ENCODE measurements around the gene FOXK1. TPM values are rescaled to one million over a fixed set of nuclear protein-coding genes. Genes with fewer than 3 reads are reported as not detected.

The FOXK1 gene
- total and polyA plus RNA-seq, 9 of the 15 experiments (the other 6 are each of a cell fraction or from before 2014, with no cell fraction given) = 0.32 to 45.5 (median 8.1) TPM

- Histone ChIP-seq H2AFZ (ENCODE audit: low read depth, low read length) (no peak overlapping the region), H3K27ac (ENCODE audit: extremely low read depth, low read depth, low read length) (no peak overlapping the region), H3K27me3 (ENCODE audit: control insufficient read depth in 2 of 2, insufficient read depth in 2 of 2, low read length in 2 of 2) (no peaks in the 10 kb centered on the region), H3K9ac (ENCODE audit: insufficient read depth in 1 of 2, low read depth in 2 of 2, low read length in 2 of 2) (no peak overlapping the region; a peak in 1 of 4 replicates), H3K79me2 (ENCODE audit: control insufficient read depth, insufficient read depth, low read length) (no peaks in the 10 kb centered on the region), H3K9me1 (ENCODE audit: control insufficient read depth, insufficient read depth, low read length) (no peaks in the 10 kb centered on the region), H3K4me3 (no peak overlapping the region), H4K20me1 (replicated peaks; ENCODE audit: control insufficient read depth, insufficient read depth, low read length) (no peaks in the 10 kb centered on the region), H3K9me3 (replicated peaks; ENCODE audit: control insufficient read depth, insufficient read depth, low read depth, low read length) (no peaks in the 10 kb centered on the region), H3K4me1 (replicated peaks in 1 of 2; ENCODE audit: control insufficient read depth in 2 of 2, insufficient read depth in 2 of 2, low read length in 2 of 2) (peaks cover 0 to 34% of the 10 kb centered on the region in 2 experiments; a peak in 3 of 5 replicates), H3K36me3 (ENCODE audit: control insufficient read depth, insufficient read depth, low read length) (peaks cover 36% of the 10 kb centered on the region; the same call in 1 of the 3 replicates), H3K4me2 (ENCODE audit: insufficient read depth, low read length) (no peak overlapping the region)
- WGBS (ENCODE audit: insufficient coverage, low coverage, missing lambda C conversion rate) = 95% methylated on average over 23 of the region's 25 CpGs
- TF ChIP-seq CCAR2 (IDR thresholded peaks at IDR 0.05; ENCODE audit: low read depth, low read length) (no peak), RBFOX2 (IDR thresholded peaks at IDR 0.05; ENCODE audit: low read depth, low read length) (0 out of 2 replicates have a peak, but pooled peaks have one; percentile 10)
- CTCF ChIA-PET (ENCODE audit: low intra/inter-chr PET ratio) = no interaction called here
- in situ Hi-C loops (cut with MboI) = loop anchor here (10.0 kb wide), 1 partner anchor 294 kb away; no protein-coding TSS in a partner anchor
- no peak for ATAC-seq
- BruUV-seq (replicated peaks) = TSS peak; percentile 49
- no peak for DNase-seq (ENCODE audit: extremely low read depth in 1 of 4, low spot score in 3 of 4)
- intact Hi-C loops (cut with micrococcal nuclease) = loop anchor here (10.0 kb wide), 1 partner anchor 94 kb away; the partner anchor contains the start of gene RADIL
- POLR2A ChIA-PET = interaction anchor here (0.8 to 1.1 kb wide), 2 partner anchors 11 to 178 kb away, joined by 3 to 4 read pairs; no protein-coding TSS in a partner anchor
- no peak for FAIRE-seq
Observed at GRCh38 chr7:4791101-4791737, 109.1 kb downstream of the FOXK1 start.

All from K562 (cell line).